ENCODE results near the gene DYNLRB1. TPM values are rescaled to one million over a fixed set of nuclear protein-coding genes. Genes with fewer than 3 reads are reported as not detected.
"Not testable (repeated sequence)": the region's sequence is repeated elsewhere in the genome, so short reads cannot be mapped to it uniquely, and the experiment has no call there.

Gene DYNLRB1
- total RNA-seq, 4 donors from 2014 or later = 158 to 258 (median 209) TPM

- Histone ChIP-seq H3K27ac (peak overlapping the region in 2 of 4 donors; percentile 8 to 19), H3K4me3 (no peak overlapping the region), H3K27me3 (no peaks in the 10 kb centered on the region), H3K36me3 (peaks cover 0 to 39% of the 10 kb centered on the region in 2 donors), H3K4me1 (peaks cover 0 to 31% (median 8%) of the 10 kb centered on the region in 3 donors), H3K9me3 (no peaks in the 10 kb centered on the region)
- no peak for ATAC-seq
- 84 to 100% methylated on average over 1 to 4 of the region's 4 CpGs for WGBS, 2 donors (ENCODE audit: low coverage in 1 of 2)
- TF ChIP-seq, protein P1, sequence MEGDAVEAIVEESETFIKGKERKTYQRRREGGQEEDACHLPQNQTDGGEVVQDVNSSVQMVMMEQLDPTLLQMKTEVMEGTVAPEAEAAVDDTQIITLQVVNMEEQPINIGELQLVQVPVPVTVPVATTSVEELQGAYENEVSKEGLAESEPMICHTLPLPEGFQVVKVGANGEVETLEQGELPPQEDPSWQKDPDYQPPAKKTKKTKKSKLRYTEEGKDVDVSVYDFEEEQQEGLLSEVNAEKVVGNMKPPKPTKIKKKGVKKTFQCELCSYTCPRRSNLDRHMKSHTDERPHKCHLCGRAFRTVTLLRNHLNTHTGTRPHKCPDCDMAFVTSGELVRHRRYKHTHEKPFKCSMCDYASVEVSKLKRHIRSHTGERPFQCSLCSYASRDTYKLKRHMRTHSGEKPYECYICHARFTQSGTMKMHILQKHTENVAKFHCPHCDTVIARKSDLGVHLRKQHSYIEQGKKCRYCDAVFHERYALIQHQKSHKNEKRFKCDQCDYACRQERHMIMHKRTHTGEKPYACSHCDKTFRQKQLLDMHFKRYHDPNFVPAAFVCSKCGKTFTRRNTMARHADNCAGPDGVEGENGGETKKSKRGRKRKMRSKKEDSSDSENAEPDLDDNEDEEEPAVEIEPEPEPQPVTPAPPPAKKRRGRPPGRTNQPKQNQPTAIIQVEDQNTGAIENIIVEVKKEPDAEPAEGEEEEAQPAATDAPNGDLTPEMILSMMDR (IDR thresholded peaks at IDR 0.05) = no peak
- TF ChIP-seq POLR2A (IDR thresholded peaks at IDR 0.05) (no peak), EP300 (IDR thresholded peaks at IDR 0.05) (no peak), POLR2AphosphoS5 (IDR thresholded peaks at IDR 0.05) (no peak)
Measured at GRCh38 chr20:34512266-34512954, 3.8 kb upstream of the DYNLRB1 start.

- H3K9me3 ChIP-seq = no peaks in the 10 kb centered on the region
- ATAC-seq = no peak
- peaks cover 0 to 36% (median 13%) of the 10 kb centered on the region in 3 donors for H3K4me1 ChIP-seq
- no peak for TF ChIP-seq POLR2A (IDR thresholded peaks at IDR 0.05)
- TF ChIP-seq, protein P1 (IDR thresholded peaks at IDR 0.05) = no peak
- TF ChIP-seq EP300 (IDR thresholded peaks at IDR 0.05) = no peak
- TF ChIP-seq POLR2AphosphoS5 (IDR thresholded peaks at IDR 0.05) = no peak
- H3K4me3 ChIP-seq = no peak overlapping the region
- H3K27ac ChIP-seq = peak overlapping the region in 2 of 4 donors; percentile 8 to 19
- H3K36me3 ChIP-seq = peaks cover 0 to 33% of the 10 kb centered on the region in 2 donors
- no peaks in the 10 kb centered on the region for H3K27me3 ChIP-seq
Measured at GRCh38 chr20:34512955-34513419, 3.2 kb upstream of the DYNLRB1 start.

GRCh38 chr20:34514034-34514433 lies 2.2 kb upstream of the DYNLRB1 start:
- WGBS, 2 donors (ENCODE audit: low coverage in 1 of 2) = 89 to 96% methylated on average over 12 to 16 of the region's 17 CpGs
- Histone ChIP-seq H3K4me1 (peaks cover 0 to 47% (median 15%) of the 10 kb centered on the region in 3 donors), H3K36me3 (peaks cover 0 to 25% of the 10 kb centered on the region in 2 donors)
- not testable (repeated sequence) for H3K27me3 ChIP-seq, H3K9me3 ChIP-seq, ATAC-seq, H3K27ac ChIP-seq, H3K4me3 ChIP-seq

- ATAC-seq = no peak
- Histone ChIP-seq H3K4me1 (peaks cover 0 to 56% (median 15%) of the 10 kb centered on the region in 3 donors), H3K27me3 (no peaks in the 10 kb centered on the region), H3K9me3 (no peaks in the 10 kb centered on the region), H3K4me3 (peak overlapping the region; percentile 69 to 79), H3K27ac (peak overlapping the region; percentile 64 to 96 (median 94)), H3K36me3 (peaks cover 0 to 26% of the 10 kb centered on the region in 2 donors)
- TF ChIP-seq, protein P1 (IDR thresholded peaks at IDR 0.05) = no peak
- no peak for TF ChIP-seq POLR2A (IDR thresholded peaks at IDR 0.05)
- 30% methylated on average over 14 of the region's 19 CpGs; no CpG with 5 or more reads in 1 of the 2 donors for WGBS, 2 donors (ENCODE audit: low coverage in 1 of 2)
Measured at GRCh38 chr20:34514897-34515483, 1.2 kb upstream of the DYNLRB1 start.

DNA sequence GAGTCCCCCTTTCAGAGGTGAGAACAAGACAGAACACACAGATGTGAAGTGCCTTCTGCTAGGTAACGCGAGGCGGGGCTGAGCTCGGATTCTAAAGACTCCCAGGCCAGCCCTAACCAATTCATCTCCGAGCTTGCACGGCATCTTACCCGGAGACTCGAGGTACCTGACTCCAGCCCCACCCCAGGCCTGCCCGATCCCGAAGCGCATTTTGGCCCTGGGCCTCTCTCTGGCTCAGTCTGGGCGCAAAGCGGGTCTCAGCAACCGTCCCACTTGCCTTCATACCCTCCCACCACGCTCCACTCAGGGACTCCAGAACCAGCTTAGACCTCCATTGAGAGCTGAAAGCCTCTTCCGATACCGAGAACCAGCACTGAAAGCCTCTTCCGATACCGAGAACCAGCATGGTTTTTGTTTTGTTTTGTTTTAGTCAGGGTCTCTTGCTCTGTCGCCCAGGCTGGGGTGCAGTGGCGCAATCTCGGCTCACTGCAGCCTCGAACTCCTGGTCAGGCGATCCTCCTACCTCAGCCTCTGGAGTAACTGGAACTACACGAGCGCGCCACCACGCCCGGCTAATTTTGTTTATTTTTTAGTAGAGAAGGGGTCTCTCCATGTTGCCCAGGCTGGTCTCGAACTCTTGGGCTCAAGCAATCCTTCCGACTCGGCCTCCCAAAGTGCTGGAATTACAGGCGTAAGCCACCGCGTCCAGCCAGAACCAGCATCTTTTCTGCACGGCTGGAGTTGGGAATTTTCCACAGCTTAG lies 557 bp upstream of the DYNLRB1 start:
- peaks cover 0 to 63% (median 15%) of the 10 kb centered on the region in 3 donors for H3K4me1 ChIP-seq
- no peaks in the 10 kb centered on the region for H3K9me3 ChIP-seq
- TF ChIP-seq, protein P1 (IDR thresholded peaks at IDR 0.05) = peak in 1 of 4 experiments; percentile 2
- TF ChIP-seq POLR2A (IDR thresholded peaks at IDR 0.05) (no peak), POLR2AphosphoS5 (IDR thresholded peaks at IDR 0.05) (no peak)
- H3K36me3 ChIP-seq = peaks cover 0 to 29% of the 10 kb centered on the region in 2 donors
- no peaks in the 10 kb centered on the region for H3K27me3 ChIP-seq
- ATAC-seq = peak; percentile 13
- H3K27ac ChIP-seq = peak overlapping the region; percentile 64 to 96 (median 94)
- H3K4me3 ChIP-seq = peak overlapping the region; percentile 69 to 79
- 2 to 3% methylated on average over 18 to 19 of the region's 36 CpGs for WGBS, 2 donors (ENCODE audit: low coverage in 1 of 2)
